ENCODE data around the gene SYNJ2BP.

The SYNJ2BP gene

GRCh38 chr14:70392676-70393075, 24.2 kb downstream of the SYNJ2BP start:
- DNase-seq (ENCODE audit: low read depth in 2 of 2) = no peak

GRCh38 chr14:70391493-70392391, 25.1 kb downstream of the SYNJ2BP start:
- DNase-seq (ENCODE audit: low read depth in 2 of 2) = no peak

GRCh38 chr14:70382536-70382935, 34.4 kb downstream of the SYNJ2BP start:
- no peak for DNase-seq (ENCODE audit: low read depth in 2 of 2)

GRCh38 chr14:70380824-70381223, 36.1 kb downstream of the SYNJ2BP start:
- DNase-seq (ENCODE audit: low read depth in 2 of 2) = no peak

- no peak for DNase-seq (ENCODE audit: low read depth in 2 of 2)
These were observed 38.2 kb downstream of the SYNJ2BP start for GRCh38 chr14:70378696-70379095.

Data from activated CD4-positive, alpha-beta T cell treated with anti-CD3 and anti-CD28 coated beads for 24 hours (primary cell).